Tongue (tissue), 2 donors: ENCODE results near the gene LITAF. TPM values are rescaled to one million over a fixed set of nuclear protein-coding genes. Genes with fewer than 3 reads are reported as not detected.
"Not testable (repeated sequence)": the region's sequence is repeated elsewhere in the genome, so short reads cannot be mapped to it uniquely, and the experiment has no call there.

ENCODE experiments used
- DNase-seq: peaks from one replicate; pipeline ENCODE4 v3.0.0-alpha.2; 2015
- total RNA-seq: library from RNA; depleted of rRNA; stranded (reverse); fragments of >200 nt; gene quantifications from one replicate; pipeline ENCODE4 v1.2.3, GENCODE V29; 2014

The LITAF gene
- total RNA-seq, 1 donor from 2014 or later = 38.9 TPM

GRCh38 chr16:11572301-11572995, 14.3 kb downstream of the LITAF start:
- DNase-seq = no peak

- no peak for DNase-seq
Observed at GRCh38 chr16:11571549-11571948, 15.2 kb downstream of the LITAF start.

- no peak for DNase-seq
Observed at GRCh38 chr16:11570806-11571205, 15.9 kb downstream of the LITAF start.

DNA sequence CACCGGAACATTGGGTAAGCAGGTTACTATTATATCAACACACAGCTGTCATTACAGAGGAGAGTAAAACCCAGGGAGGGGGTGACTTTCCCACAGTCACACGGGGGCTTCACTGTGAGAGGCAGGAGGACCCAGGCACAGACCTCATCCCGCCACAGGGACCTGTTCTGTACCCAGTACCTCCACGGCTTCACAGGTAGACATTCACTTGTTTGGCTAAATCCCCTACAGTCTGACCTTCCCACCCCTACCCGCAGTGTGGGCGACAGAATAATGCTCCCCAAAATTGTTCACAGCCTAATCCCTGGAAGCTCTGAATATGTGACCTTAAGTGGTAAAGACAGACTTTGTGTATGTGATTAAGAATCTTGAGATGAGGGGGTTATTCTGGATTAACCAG, 16.5 kb downstream of the LITAF start:
- DNase-seq = no peak

DNA sequence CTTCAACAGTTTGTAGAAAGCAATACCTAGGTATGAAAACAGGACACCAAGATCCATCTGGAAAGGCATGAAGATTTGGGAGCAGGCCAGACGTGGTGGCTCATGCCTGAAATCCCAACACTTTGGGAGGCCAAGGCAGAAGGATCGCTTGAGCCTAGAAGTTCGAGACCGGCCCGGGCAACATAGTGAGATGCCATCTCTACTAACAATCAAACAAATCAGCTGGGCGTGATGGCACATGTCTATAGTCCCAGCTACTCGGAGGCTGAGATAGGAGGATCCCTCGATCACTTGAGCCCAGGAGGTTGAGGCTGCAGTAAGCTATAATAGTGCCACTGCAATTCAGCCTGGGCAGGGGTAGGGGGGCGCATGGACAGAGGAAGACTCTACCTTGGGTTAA, 20.3 kb downstream of the LITAF start:
- no peak for DNase-seq

- no peak for DNase-seq
Observed at GRCh38 chr16:11565665-11566064, 21.1 kb downstream of the LITAF start.

DNA sequence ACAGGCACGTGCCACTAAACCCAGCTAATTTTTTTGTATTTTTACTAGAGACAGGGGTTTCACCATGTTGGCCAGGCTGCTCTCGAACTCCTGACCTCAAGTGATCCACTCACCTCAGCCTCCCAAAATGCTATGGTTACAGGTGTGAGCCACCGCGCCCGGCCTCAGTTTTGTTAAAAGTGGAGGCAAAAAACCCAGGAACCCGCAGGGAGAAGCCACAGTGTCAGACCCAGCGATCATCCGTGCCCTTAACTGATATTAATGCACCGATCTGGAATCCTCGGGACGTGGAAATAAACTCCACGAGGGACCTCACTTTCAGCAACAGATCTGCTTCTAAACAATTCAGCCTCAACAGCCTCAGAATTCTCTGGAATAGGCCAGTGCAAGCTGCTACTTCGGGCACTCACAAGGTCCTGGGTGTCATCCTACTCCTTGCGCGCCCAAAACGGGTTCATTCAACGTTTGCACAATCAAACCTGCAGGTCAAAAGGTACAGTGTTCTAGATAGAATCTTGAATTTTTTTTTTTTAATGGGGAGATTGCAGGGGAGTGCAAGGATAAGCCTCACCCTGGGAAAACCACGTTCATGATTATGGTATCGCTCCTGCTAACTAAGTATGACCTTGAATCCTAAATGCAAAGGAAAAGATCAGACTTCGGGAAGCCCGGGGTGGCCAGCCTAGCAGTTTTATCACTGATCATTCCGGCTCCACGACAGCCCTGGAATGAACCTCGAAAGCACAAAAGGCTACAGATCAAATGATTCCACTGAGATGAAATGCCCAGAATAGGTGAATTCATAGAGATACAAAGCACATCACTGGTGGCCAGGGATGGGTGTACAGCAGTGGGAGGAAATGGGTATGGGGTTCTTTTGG, 22.4 kb downstream of the LITAF start:
- DNase-seq = no peak

GRCh38 chr16:11563493-11564040, 23.2 kb downstream of the LITAF start:
- DNase-seq = no peak

- no peak for DNase-seq
Observed at GRCh38 chr16:11562941-11563340, 23.8 kb downstream of the LITAF start.

DNA sequence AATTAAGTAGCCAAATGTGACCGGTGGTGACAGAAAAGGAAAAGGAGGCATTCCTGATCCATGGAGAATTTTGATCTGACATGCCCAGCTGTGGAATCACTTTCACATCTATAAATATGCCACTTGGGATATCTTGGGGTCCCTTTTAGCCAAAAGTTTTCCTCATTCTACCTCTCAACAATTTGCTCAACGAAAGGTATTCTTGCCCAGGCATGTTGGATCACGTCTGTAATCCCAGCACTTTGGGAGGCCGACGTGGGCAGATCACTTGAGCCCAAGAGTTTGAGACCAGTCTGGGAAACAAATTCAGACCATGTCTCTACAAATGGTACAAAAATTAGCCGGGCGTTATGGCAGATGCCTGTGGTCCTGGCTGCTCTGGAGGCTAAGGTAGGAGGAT, 24.3 kb downstream of the LITAF start:
- DNase-seq = peak; percentile 75

- DNase-seq = no peak
Observed at GRCh38 chr16:11561856-11562255, 24.9 kb downstream of the LITAF start.

DNA sequence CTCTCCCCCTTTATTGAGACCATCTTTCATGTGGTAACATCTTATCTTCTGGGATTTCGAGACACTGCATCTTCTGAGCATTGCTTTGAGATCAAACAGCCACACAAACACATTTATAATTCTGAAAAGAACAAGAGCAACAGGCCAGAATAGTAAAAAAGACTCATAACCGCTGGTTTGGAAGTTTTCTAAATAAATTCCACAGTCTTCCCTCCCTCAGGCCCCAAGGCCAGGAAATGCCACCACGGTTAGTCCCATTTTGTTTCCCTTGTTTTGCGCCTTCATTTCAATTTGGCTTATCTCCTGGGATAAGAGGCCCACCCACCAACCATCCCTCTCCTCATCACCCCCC, 25.3 kb downstream of the LITAF start:
- no peak for DNase-seq

DNA sequence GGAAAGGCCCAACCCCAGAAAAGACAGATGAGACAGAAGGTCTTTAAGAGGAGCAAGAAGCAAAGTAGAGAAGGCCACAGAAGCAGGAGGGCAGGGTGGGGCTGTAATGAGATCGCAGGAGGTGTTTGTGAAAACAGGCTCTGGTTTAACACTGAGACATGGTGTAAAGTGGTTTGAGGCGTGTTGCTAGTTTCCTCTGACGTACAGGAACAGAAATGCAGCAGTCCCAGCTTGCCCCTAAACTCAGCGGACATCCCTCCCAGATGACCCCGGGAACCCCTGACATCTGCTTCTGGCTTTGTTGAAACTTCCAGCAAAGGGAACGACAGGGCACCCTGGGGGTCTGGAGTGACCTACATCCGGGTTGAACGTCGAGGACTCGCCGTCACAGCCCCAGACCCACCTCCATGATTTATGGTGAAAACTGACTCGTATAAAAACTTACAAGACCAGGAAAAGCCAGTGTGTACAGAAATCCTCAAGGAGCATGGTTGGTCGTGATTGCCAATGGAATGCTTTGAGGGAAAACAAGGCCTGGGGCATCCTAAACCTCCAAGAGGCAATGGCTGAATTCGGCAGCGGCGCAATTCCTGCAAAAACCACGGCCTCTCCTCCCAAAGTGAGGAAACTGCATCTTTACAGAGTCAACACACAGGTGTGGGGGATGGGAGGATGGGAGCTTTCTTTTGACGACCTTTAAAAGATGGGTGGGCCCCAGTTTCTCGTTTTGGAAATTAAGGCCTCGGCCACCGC, 25.8 kb downstream of the LITAF start:
- peak; percentile 49 for DNase-seq

DNA sequence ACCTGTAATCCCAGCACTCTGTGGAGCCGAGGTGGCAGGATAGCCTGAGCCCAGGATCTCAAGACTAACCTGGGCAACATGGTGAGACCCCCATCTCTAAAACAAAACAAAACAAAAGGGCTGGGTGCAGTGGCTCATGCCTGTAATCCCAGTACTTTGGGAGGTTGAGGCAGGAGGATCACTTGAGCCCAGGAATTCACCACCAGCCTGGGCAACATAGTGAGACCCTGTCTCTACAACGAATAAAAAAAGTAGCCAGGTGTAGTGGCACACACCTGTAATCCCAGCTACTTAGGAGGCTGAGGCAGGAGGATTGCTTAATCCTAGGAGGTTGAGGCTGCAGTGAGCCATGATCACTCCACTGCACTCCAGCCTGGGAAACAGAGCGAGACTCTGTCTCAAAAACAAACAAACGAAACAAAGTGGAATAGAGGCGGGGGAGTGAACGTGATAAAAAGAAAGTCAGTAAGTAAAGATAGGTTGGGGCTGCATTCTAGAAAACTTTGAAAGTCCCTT, 28.4 kb downstream of the LITAF start:
- DNase-seq = not testable (repeated sequence)

GRCh38 chr16:11557801-11558200, 28.9 kb downstream of the LITAF start:
- DNase-seq = peak; percentile 90

GRCh38 chr16:11556945-11557720, 29.6 kb downstream of the LITAF start:
- no peak for DNase-seq

- no peak for DNase-seq
Observed at GRCh38 chr16:11556214-11556819, 30.4 kb downstream of the LITAF start.

- DNase-seq = no peak
Observed at GRCh38 chr16:11554053-11554452, 32.7 kb downstream of the LITAF start.

DNA sequence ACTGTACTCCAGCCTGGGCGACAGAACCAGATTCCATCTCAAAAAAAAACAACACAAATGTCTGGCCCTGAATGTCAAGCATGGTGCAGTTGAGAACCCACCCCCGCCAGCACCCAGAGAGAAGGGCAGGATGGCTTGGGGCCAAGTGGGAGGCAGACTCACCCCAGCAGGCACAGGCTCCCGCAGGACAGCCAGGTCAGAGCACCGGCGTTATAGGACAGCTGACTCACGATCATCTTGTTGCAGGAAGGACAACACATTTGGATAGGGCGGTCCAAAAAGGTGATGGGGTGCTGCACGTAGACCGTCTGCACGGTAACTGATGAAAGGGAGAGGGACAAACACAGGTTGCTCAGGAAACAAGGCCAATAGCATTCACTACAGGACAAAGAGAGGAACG, 33.3 kb downstream of the LITAF start:
- no peak for DNase-seq

- peak; percentile 86 for DNase-seq
Observed at GRCh38 chr16:11552440-11552839, 34.3 kb downstream of the LITAF start.

DNA sequence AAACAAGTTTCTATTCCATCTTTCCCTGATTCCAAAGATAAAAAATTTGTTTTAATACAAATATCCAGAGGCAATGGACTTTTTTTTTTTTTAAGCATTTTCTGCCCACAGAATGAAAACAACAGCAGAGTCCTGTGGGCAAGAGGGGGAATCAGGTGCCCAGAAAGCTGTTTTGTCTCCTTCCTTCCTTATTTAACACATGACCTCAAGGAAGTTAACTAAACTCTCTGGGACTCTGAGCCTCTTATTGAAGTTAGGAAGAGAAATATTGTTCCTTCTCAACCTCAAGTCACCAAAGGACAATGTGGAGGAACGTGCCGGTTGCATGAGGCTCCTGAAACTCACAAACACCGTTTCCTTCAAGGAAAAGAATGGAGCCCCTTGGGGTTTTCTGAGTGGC, 34.9 kb downstream of the LITAF start:
- DNase-seq = no peak
